ENCODE measurements around the gene FRMPD1.

FRMPD1 gene

DNA sequence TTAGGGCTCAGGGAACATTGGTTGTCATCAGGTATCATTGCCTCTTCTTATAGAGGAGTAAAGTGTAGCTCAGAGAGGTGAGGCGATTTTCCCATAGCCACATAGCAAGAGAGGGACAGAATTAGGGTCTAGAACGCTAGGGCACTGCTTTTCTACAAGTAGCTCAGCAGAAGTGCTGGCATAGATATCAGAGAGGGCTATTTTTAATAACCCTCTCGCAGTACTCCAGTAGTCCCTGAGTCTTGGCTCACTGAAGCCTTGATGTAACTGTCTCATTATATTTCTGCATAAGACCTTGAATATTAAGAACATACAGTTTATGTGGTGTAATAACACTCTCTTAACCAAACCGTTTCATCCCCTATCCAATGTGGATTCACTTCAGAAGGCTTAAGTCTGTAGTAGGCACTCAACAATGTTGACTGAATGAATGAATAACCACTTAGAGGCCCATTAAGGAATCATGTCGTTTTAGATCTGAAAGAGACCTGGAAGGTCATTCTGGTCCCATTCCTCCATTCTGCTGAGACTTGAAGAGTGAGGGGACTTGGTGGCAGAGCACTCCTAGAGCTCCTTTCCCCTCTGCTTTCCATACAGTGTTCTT is 4.7 kb upstream of the FRMPD1 start:
- FAIRE-seq (no peak), DNase-seq (ENCODE audit: insufficient read length, low spot score) (no peak)
- TF ChIP-seq POLR2A (IDR thresholded peaks at IDR 0.05; ENCODE audit: low read depth, low read length): no peak

DNA sequence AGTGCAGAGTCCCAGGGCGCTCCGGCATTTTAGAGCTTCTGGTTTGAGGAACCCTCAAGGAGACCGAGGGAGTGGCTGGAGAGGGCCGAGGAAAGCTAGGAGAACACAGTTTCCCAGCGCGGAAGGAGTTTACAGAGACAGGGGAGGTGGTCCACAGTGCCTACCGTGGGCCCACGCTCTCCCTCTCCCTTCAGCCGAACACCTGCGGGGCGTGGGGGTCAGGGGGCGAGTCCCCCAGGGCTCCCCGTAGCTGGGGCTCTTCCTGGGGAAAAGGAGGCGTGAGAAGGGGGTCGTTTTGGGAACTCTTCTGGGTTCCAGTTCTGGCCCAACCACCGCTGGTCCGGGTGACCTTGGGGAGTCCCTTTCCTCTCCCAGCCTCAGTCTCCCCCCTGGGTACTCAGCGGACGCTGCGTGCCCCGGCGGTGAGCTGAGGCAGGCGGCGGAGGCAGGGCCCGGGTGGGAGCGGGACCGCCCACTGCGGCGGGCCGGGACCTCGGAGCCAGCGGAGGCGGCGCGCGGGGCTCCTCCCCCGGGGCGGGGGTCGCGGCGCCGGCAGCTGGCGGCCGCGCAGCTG is 368 bp upstream of the FRMPD1 start:
- FAIRE-seq (no peak), DNase-seq (ENCODE audit: insufficient read length, low spot score) (no peak)
- no peak for TF ChIP-seq POLR2A (IDR thresholded peaks at IDR 0.05; ENCODE audit: low read depth, low read length)

DNA sequence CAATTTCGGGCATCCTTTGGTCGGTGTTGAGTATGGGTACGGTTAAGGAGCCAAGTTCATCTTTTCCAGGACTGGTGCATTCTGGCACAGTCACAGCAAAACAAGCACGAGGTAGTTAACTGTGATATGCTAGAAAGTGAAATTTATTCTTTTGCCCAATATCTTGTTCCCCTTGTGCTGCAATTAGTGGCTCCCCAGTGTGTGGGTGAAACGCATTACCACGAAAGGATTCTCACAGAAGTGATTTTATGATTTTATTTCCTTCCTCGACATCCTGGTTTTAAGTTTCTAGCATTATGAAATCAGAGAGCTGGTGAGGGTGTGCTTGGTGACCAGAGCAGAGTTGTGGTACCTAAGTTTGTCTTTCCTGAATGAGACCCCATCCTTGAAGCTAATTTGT is 1.5 kb downstream of the FRMPD1 start:
- DNase-seq (ENCODE audit: insufficient read length, low spot score) (no peak), FAIRE-seq (no peak)
- TF ChIP-seq POLR2A (IDR thresholded peaks at IDR 0.05; ENCODE audit: low read depth, low read length): no peak

DNA sequence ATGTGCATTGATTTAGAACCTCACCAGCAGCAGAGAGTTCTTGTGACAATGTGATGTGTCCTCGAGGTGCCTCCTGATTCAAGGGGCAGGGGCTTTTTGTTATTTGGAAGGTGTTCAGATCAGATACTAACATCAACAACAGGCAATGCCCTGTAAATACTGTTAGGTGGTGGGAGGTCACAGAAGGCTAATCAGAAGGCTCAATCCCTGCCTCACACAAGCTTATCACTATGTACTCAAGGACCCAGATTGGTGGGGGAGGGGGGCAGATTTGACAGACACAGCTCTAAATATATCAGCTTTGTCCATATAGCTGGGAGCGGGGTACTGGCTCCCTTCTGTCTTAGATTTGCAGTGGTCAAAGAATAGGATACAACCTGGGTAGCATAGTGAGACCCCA is 2.6 kb downstream of the FRMPD1 start:
- FAIRE-seq (no peak), DNase-seq (ENCODE audit: insufficient read length, low spot score) (no peak)
- TF ChIP-seq POLR2A (IDR thresholded peaks at IDR 0.05; ENCODE audit: low read depth, low read length): no peak

DNA sequence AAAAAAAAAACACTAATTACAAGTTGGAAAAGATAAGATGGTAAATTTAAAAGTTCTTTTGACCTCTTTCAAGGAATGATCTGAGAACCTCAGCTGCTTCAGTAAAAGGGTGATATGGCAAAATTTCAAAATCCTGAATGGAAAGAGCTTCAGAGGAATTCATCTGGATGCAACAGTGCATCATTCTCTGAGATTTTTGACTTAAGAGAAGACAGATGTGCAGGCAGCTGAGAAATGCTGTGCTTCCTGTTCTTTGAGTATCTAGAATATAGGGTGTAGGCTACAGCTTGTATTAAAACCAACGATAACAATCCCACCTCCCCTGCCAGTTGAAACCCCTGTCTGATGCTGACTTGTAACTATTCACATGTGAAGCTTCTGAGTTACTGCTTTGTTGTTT is 6.2 kb downstream of the FRMPD1 start:
- DNase-seq (ENCODE audit: insufficient read length, low spot score): no peak
- TF ChIP-seq POLR2A (IDR thresholded peaks at IDR 0.05; ENCODE audit: low read depth, low read length): no peak
- FAIRE-seq: no peak

DNA sequence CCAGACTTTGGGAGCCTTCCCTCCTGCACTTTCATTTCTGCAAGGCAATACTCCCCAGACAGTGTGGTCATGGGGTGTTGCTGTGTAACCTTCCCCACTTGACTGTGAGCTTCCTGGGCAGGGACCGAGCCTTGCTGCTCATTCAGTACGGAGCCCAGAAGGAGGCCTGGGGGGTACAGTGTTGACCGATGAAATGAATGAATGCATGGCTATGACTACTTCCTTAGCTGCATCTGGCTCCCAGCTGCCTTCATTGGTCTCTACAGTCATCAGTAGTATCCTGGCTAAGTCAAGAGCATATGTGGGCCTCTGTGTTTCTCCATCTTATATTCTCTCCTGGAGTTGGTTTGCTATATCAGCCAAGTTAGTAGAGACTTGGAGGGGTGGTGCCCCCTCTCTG is 9.9 kb downstream of the FRMPD1 start:
- FAIRE-seq (no peak), DNase-seq (ENCODE audit: insufficient read length, low spot score) (no peak)
- no peak for TF ChIP-seq POLR2A (IDR thresholded peaks at IDR 0.05; ENCODE audit: low read depth, low read length)

DNA sequence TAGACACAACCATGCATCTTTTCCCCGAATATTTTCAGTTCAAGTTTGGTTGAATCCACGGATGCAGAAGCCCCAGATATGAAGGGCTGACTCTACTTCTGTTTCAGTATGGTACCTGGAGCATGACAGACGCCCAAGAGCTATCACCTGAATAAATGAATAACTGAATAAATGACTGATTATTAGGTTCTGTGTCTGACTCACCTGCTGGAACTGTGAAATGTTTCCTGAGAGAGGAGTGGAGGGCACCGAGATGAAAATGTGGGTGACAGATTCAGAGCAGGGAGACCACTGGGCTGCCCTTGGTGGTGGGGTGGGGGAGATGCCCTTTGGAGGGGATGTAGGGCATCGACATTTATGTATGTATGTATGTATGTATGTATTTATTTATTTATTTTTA is 13.2 kb downstream of the FRMPD1 start:
- TF ChIP-seq POLR2A (IDR thresholded peaks at IDR 0.05; ENCODE audit: low read depth, low read length): no peak
- DNase-seq (ENCODE audit: insufficient read length, low spot score) (no peak), FAIRE-seq (no peak)

DNA sequence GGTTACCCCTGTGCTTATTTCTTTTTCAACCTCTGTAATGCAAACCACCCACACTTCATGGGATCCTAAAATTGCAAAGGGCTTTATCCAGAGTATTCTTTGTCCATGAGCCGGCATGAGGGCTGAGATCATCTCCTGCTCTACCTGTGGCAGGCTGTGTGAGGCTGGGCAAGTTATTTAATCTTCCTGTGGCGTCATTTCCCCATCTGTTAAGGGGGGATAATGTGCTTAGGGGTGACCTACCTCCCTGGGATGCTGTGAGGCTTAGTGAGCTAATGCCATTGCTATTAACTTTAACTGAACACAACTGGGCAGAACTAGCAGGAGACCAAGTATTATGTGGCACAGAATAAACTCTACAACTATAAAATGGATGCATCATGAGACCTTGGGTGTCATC is 17.0 kb downstream of the FRMPD1 start:
- FAIRE-seq (no peak), DNase-seq (ENCODE audit: insufficient read length, low spot score) (no peak)
- no peak for TF ChIP-seq POLR2A (IDR thresholded peaks at IDR 0.05; ENCODE audit: low read depth, low read length)

DNA sequence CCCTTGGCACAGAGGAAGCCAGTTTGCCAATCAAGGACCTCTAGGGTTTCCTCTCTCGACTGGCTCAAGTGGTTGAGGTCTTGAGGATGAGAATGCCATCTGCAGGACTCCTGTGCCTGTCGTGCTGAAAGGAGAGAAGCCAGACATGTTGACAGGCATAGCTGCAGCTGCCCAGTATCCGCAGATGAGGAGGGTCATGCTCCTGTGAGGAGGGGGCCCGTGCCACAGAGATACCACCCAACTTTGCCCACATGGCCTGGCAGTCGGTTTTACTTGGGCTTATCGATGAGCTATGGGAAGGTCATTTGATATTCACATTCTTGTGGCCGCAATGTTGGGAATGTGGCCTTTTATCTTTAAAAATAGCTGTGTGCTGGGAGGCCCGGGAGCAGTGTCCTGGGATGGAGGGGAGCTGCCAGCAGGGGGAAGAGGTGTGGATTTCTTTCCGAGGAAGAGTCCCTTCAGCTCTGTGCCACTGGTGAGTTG is 17.4 kb downstream of the FRMPD1 start:
- FAIRE-seq (no peak), DNase-seq (ENCODE audit: insufficient read length, low spot score) (no peak)
- no peak for TF ChIP-seq POLR2A (IDR thresholded peaks at IDR 0.05; ENCODE audit: low read depth, low read length)

DNA sequence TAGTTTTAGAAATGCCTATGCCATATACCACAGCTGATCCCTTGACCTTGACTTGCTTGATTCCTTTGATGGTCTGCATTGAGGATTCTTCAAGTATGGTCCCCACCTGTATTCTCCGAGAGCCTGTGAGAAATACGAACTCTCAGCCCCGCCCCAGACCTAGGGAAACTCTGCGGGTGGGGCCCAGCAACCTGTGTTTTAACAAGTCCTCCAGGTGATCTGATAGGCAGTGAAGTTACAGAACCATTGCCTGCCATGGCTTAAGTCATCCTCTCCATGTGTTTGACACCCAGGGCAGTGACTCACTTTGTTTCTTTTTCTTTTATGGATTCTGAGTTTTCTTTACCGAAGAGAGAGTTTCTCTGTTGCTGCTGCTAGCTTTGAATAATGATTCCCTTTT is 18.5 kb downstream of the FRMPD1 start:
- FAIRE-seq: no peak
- TF ChIP-seq POLR2A (IDR thresholded peaks at IDR 0.05; ENCODE audit: low read depth, low read length): no peak

DNA sequence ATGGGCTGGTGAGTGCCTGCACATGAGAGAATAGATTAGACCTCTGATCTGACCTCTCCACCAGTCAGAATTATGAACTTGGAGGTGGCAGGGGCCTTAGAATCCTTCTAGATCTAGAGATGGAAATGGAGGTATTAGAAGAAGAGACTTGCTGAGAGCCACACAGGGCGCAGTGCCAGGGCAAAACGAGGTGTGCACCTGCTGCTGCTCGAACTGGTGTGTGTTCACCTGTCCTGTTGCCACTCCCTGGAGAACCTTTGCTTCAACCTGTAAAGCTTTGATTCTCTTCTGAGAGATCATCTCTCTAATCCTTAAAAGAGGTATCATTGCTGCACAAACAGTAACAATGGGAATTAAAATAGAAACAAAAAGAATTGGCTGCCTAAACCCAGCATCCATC is 24.9 kb downstream of the FRMPD1 start:
- FAIRE-seq: no peak
- DNase-seq (ENCODE audit: insufficient read length, low spot score): no peak
- no peak for TF ChIP-seq POLR2A (IDR thresholded peaks at IDR 0.05; ENCODE audit: low read depth, low read length)

More for the DNA sequence above, 18.5 kb downstream of the FRMPD1 start:
- no peak for DNase-seq (ENCODE audit: insufficient read length, low spot score)

DNA sequence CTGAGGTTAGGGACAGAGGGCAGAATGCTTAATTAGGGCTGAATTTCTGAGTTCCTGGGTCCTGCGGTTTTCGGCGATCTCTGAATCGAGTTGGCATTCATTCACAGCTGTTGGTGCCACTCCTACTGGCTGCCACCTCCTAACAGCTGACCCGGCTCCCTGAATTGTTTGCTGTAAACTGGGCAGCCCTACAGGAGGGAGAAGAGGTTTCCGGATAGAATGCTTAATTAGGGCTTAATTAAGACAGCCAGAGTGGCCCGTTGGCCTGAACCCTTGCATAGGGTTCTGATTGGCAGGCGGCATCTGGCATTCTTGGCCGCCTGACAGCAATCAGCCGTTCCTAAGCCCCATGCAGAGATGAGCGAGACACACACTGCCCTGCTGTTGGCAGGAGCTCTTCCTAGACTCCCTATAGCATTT is 25.7 kb downstream of the FRMPD1 start:
- TF ChIP-seq POLR2A (IDR thresholded peaks at IDR 0.05; ENCODE audit: low read depth, low read length): no peak
- DNase-seq (ENCODE audit: insufficient read length, low spot score): peak; percentile 13
- no peak for FAIRE-seq

DNA sequence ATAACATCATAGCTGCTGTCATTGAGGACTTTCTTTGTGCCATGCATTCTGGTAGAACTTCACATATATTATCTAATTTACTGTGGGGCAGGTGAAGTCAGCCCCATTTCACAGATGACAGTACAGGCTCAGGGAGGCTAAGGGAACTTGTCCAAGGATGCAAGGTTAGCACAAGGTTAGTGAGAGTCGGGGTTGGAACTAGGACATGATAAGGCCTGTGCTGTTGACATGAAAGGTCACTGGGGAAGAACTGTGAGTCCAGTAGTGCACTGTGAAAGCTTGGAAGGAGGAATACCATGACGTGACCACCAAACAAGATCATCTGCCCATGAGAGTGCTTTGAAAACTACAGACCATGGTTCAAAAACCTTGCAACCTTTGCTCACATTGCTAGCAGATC is 26.7 kb downstream of the FRMPD1 start:
- FAIRE-seq (no peak), DNase-seq (ENCODE audit: insufficient read length, low spot score) (no peak)
- no peak for TF ChIP-seq POLR2A (IDR thresholded peaks at IDR 0.05; ENCODE audit: low read depth, low read length)

DNA sequence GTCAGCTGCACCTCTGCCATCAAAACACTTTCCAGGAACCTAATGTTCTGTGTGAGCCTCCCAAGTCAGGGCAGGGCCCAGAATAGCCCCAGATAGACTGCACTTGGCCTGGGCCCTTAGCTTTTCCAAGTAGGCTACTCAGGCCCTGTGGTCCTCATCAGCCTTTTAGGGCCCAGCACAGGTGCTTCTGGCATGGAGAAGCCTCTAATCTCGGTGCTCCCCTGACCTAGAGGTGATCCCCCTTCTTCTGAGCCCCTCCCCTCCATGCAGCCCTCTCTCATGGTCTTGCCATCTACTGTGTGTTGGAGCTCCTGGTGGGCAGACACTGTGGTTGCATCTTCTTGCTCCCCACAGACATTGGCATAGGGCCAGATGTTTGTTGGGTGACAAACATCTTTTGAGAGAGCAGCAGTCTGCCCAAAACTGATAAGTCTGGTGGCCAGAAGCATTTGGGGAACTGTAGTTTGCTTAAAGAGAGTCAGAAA is 28.1 kb downstream of the FRMPD1 start:
- no peak for DNase-seq (ENCODE audit: insufficient read length, low spot score)
- FAIRE-seq: no peak
- no peak for TF ChIP-seq POLR2A (IDR thresholded peaks at IDR 0.05; ENCODE audit: low read depth, low read length)

DNA sequence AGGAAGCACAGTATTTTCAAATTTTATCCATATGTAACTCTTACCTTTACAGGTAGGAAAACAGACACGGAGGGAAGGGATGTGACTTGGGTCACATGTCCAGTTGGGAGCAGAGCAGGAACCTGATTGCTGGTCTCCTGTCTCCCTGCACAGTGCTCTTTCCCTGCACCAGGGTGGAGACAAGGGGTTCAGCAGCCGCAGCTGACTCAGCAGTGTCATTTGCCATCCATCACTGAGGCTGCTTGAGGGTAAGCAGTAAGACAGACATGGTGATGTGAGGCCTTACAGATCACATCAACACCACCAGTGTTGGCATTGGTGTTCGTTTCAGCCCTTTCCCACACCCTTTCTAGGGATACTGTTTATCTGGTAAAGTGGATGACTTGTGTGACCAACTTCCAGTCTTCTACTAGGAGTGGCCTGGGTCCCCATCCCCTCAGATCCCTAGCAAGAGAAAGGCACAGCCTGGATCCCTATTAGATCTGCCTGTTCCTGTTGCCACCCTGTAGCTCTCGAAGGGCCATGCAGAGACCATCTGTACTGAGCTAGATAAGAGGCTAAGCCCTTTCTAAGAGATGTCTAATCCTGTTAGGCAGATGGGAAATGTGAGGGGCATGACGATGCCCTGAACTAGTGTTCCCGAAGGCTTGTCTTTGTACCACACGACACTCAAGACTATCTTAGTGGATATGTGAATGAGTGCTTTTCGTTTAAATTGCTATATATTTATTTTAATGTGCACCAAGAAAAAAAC is 29.1 kb downstream of the FRMPD1 start:
- FAIRE-seq: no peak
- TF ChIP-seq POLR2A (IDR thresholded peaks at IDR 0.05; ENCODE audit: low read depth, low read length): no peak
- no peak for DNase-seq (ENCODE audit: insufficient read length, low spot score)

Data from H54 (cell line).